ENCODE data around the gene BICD1. TPM values are rescaled to one million over a fixed set of nuclear protein-coding genes. Genes with fewer than 3 reads are reported as not detected.

Gene BICD1
- total and polyA plus RNA-seq, 4 donors: 0.46 to 3.4 (median 1.1) TPM

DNA sequence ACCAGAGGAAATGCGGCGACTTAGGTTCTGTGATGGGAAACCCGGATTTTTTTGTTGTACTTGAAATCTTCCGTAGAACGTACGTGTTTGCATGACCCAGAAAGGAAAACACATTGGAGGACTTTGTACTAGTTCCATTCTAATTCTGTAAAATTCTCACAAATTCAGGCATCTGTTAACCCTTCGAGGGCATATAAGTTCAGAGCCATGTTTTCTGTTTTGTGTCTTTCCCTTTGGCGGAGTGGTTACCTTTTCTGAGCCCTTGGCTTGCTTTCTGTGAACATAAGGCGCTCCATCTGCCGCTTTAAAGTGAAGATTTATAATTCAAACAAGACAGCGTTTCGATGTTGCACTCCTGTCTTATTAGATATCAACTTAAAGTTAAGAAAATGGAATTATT is 34.2 kb downstream of the BICD1 start:
- Histone ChIP-seq H3K9me3 (ENCODE audit: control insufficient read depth in 4 of 4, low read length in 3 of 4) (no peaks in the 10 kb centered on the region), H3K27ac (ENCODE audit: low read depth in 1 of 2, low read length in 2 of 2) (no peak overlapping the region), H3K27me3 (ENCODE audit: control insufficient read depth in 4 of 4, insufficient read depth in 4 of 4, low read length in 3 of 4) (no peaks in the 10 kb centered on the region), H3K4me3 (ENCODE audit: low read depth in 1 of 3, low read length in 3 of 3) (peak overlapping the region in 2 of 3 donors; percentile 1 to 18), H3K36me3 (ENCODE audit: control insufficient read depth in 4 of 4, insufficient read depth in 3 of 4, low read depth in 1 of 4, low read length in 3 of 4) (no peaks in the 10 kb centered on the region), H3K9ac (ENCODE audit: low read depth in 1 of 2, low read length in 2 of 2) (no peak overlapping the region), H3K4me1 (ENCODE audit: control insufficient read depth in 4 of 4, insufficient read depth in 4 of 4, low read length in 3 of 4) (peaks cover 0 to 7% (median 2%) of the 10 kb centered on the region in 4 donors)
- TF ChIP-seq CTCF (IDR thresholded peaks at IDR 0.05; ENCODE audit: low read depth, low read length, missing input control) (no peak), YY1 (IDR thresholded peaks at IDR 0.05) (no peak), GABPA (IDR thresholded peaks at IDR 0.05 in 1 of 2, conservative IDR thresholded peaks at IDR 0.05 in 1 of 2) (no peak), HNF4A (conservative IDR thresholded peaks at IDR 0.05) (peak; percentile 23 to 70), EGR1 (IDR thresholded peaks at IDR 0.05; ENCODE audit: low read depth in 2 of 2) (no peak), RXRA (IDR thresholded peaks at IDR 0.05) (no peak), SP1 (IDR thresholded peaks at IDR 0.05) (peak; percentile 35), REST (IDR thresholded peaks at IDR 0.05) (no peak), FOXA2 (IDR thresholded peaks at IDR 0.05) (no peak), RAD21 (IDR thresholded peaks at IDR 0.05) (no peak)
- TF ChIP-seq, protein P1, sequence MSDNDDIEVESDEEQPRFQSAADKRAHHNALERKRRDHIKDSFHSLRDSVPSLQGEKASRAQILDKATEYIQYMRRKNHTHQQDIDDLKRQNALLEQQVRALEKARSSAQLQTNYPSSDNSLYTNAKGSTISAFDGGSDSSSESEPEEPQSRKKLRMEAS (IDR thresholded peaks at IDR 0.05): no peak
- 63% methylated on average over 12 of the region's 12 CpGs for WGBS
- DNase-seq (ENCODE audit: low spot score): no peak

DNA sequence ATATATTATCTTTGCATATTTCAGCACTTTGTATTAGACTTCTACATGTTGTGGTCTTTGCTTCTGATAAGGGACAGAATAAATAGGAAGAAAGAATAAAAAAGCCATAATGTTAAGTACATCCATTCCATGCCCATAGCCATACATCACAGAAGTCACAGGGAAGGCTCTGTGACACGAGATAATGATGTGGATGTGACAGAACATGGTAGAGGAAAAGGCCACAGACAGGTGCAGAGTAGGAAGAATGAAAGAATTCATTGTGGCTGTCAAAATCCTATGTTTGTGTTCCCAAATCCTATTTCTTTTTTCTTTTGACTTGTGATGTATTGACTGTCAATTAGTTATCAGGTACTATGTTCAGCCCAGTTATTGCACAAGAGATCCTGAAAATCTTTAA is 38.4 kb downstream of the BICD1 start:
- no peaks in the 10 kb centered on the region for H3K27me3 ChIP-seq (ENCODE audit: control insufficient read depth in 4 of 4, insufficient read depth in 4 of 4, low read length in 3 of 4)
- no peak for DNase-seq (ENCODE audit: low spot score)
- no peaks in the 10 kb centered on the region for H3K36me3 ChIP-seq (ENCODE audit: control insufficient read depth in 4 of 4, insufficient read depth in 3 of 4, low read depth in 1 of 4, low read length in 3 of 4)
- TF ChIP-seq RXRA (IDR thresholded peaks at IDR 0.05) (no peak), YY1 (IDR thresholded peaks at IDR 0.05) (no peak), RAD21 (IDR thresholded peaks at IDR 0.05) (no peak), REST (IDR thresholded peaks at IDR 0.05) (no peak), FOXA1 (IDR thresholded peaks at IDR 0.05) (no peak), JUND (IDR thresholded peaks at IDR 0.05) (no peak), GABPA (IDR thresholded peaks at IDR 0.05 in 1 of 2, conservative IDR thresholded peaks at IDR 0.05 in 1 of 2) (no peak), SP1 (IDR thresholded peaks at IDR 0.05) (no peak), CTCF (IDR thresholded peaks at IDR 0.05; ENCODE audit: low read depth, low read length, missing input control) (no peak)
- TF ChIP-seq, protein P1 (IDR thresholded peaks at IDR 0.05): no peak
- TF ChIP-seq, protein P2, sequence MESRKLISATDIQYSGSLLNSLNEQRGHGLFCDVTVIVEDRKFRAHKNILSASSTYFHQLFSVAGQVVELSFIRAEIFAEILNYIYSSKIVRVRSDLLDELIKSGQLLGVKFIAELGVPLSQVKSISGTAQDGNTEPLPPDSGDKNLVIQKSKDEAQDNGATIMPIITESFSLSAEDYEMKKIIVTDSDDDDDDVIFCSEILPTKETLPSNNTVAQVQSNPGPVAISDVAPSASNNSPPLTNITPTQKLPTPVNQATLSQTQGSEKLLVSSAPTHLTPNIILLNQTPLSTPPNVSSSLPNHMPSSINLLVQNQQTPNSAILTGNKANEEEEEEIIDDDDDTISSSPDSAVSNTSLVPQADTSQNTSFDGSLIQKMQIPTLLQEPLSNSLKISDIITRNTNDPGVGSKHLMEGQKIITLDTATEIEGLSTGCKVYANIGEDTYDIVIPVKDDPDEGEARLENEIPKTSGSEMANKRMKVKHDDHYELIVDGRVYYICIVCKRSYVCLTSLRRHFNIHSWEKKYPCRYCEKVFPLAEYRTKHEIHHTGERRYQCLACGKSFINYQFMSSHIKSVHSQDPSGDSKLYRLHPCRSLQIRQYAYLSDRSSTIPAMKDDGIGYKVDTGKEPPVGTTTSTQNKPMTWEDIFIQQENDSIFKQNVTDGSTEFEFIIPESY (IDR thresholded peaks at IDR 0.05): no peak
- TF ChIP-seq, protein P3, sequence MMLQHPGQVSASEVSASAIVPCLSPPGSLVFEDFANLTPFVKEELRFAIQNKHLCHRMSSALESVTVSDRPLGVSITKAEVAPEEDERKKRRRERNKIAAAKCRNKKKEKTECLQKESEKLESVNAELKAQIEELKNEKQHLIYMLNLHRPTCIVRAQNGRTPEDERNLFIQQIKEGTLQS (IDR thresholded peaks at IDR 0.05): no peak
- WGBS: 96% methylated on average over 1 of the region's 1 CpG
- no peak overlapping the region for H3K9ac ChIP-seq (ENCODE audit: low read depth in 1 of 2, low read length in 2 of 2)
- H3K27ac ChIP-seq (ENCODE audit: low read depth in 1 of 2, low read length in 2 of 2): no peak overlapping the region
- H3K4me1 ChIP-seq (ENCODE audit: control insufficient read depth in 4 of 4, insufficient read depth in 4 of 4, low read length in 3 of 4): peaks cover 0 to 2% (median under 1%) of the 10 kb centered on the region in 4 donors
- no peaks in the 10 kb centered on the region for H3K9me3 ChIP-seq (ENCODE audit: control insufficient read depth in 4 of 4, low read length in 3 of 4)
- H3K4me3 ChIP-seq (ENCODE audit: low read depth in 1 of 3, low read length in 3 of 3): no peak overlapping the region
